GM21526 (cell line): ENCODE results near the gene SCLT1.

Experiments used
- ATAC-seq: cut with Tn5 transposase; IDR thresholded peaks from one replicate; pipeline ENCODE4 v1.9.1; 2021; ENCODE audit warnings: moderate library complexity; ENCODE audit not compliant: unreplicated experiment, low FRiP score

Gene SCLT1

GRCh38 chr4:128973384-128973783, 120.0 kb downstream of the SCLT1 start:
- ATAC-seq, result no peak

DNA sequence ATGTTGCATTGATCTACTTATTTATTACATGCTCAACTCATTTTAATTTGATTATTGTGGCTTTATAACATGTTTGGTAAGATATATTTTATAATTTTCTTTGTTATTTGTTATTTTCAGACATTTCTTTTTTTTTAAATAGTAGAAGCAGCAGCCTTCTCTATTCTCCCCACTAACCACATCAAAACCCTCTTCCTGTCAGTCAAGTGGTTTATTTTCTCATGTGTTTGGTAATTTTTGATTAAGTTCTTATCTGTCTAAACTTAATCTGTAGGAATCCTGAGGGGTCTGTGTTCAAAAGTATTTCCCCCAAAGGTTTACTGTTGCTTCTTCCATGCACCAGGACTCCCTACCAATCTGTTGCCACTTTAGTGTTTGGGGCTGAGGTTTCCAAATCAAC, 131.9 kb downstream of the SCLT1 start:
- no peak for ATAC-seq

- no peak for ATAC-seq
Observed at GRCh38 chr4:128958194-128958593, 135.1 kb downstream of the SCLT1 start.

- ATAC-seq, result no peak
Observed at GRCh38 chr4:128957459-128957858, 135.9 kb downstream of the SCLT1 start.

DNA sequence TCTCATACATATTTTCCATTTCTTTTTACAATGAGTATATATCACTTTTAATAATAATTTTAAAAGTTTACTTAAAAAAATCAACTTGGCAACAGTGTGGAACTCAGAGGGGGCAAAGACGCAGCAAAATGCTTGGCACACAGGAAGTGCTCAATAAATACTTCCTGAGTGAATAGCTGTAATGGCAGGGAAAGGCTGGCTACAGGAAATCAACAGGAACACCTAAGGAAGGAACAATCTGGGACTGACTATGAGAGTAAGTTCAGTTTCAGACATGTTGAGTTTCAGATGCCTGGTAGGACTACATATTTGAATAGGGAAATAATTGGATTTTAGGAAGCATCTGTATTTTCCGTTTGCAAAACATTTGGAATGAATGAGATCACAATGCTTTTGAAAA, 137.6 kb downstream of the SCLT1 start:
- no peak for ATAC-seq

DNA sequence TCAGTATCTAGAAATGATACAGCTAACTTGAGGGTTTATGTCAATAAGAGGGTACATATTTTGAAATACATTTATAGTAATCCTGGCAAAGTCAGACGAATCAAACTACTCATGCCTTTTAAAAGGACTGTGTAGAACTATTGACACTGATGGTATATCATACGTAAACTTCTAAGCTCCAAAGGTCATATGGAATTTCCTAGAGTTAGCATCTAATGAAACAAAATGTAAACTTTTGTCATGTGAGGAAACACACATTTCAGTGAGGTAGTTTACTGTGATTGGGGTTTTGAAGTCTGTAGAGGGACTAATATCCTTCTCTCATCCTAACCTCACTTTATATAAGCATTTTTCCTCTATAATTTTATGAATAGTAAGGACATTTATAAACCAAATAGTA, 138.4 kb downstream of the SCLT1 start:
- ATAC-seq, result no peak

DNA sequence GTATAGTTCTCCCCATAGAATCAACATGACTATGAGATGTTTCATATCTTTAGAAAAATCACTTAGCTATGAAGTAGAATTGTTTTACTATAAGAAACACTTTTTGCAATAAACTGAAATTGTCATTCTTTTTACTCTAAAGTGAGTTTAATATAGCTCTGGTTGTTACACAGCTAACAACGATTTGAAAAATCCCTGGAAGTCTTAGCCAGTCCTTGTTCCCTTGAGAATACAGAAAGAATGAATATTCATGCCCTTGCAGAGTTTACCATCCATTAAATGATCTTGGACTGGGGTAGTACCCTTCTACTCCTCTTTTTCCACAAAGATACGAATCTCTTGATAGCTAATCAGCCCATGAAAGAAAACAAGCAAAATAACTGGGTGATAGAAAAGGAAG, 142.0 kb downstream of the SCLT1 start:
- ATAC-seq, result no peak

GRCh38 chr4:128950796-128951195, 142.5 kb downstream of the SCLT1 start:
- ATAC-seq, result no peak

DNA sequence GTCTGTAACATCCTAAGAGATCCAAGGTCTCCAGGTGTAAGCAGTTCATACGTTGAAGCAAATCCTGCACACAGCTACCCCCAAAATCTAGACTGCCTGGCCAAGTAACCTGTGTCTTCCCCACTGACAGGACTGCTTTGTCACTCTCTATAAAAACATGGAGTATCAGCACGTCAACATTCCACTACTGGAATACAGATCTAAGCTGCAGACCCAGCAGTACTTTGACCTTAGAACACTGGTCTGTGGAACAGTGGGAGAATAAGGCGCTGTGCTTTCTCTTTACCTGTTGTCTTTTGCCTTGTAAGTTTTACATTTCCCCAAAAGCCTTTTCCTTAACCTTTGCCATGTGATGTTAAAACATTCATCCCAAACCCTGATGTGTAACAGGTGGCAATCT, 146.4 kb downstream of the SCLT1 start:
- ATAC-seq, result no peak

DNA sequence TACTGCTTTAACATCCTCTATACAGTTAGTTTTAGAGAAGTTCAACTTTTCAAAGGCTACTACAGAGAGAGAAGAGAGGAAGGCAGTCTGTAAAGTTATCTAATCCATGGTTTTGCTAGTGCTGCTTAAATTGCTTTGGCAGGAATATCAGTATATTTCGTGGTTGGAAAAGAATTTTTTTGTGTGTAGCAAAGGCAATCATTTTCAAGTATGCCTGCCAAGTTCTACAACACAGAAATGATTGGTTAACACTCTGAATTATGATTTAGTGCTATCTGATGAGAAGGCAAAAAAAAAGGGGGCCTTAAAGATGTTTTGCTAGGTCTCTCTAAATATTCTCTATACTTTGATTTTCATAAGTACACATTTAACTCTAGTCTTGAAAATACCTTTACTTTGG, 150.7 kb downstream of the SCLT1 start:
- no peak for ATAC-seq

DNA sequence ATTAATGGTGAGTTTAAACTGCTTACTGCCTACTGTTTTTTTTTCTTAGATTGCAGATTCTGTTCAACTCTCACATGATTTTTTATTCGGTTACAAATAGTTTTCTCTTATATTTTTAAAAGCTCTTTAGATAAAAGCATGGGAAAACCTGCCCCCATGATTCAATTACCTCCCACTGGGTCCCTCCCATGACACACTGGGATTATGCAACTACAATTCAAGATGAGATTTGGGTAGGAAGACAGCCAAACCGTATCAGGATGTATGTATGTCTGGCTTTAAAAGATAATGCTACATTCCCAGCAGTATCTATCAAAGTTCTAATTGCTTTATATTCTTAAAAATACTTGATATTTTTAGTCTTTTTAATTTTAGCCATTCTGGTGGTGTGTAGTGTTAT, 152.4 kb downstream of the SCLT1 start:
- ATAC-seq, result no peak

GRCh38 chr4:128930051-128930450, 163.3 kb downstream of the SCLT1 start:
- no peak for ATAC-seq

- no peak for ATAC-seq
Observed at GRCh38 chr4:128924951-128925350, 168.4 kb downstream of the SCLT1 start.

GRCh38 chr4:128921954-128922353, 171.4 kb downstream of the SCLT1 start:
- ATAC-seq, result no peak

GRCh38 chr4:128917781-128918180, 175.6 kb downstream of the SCLT1 start:
- peak; percentile 80 for ATAC-seq

DNA sequence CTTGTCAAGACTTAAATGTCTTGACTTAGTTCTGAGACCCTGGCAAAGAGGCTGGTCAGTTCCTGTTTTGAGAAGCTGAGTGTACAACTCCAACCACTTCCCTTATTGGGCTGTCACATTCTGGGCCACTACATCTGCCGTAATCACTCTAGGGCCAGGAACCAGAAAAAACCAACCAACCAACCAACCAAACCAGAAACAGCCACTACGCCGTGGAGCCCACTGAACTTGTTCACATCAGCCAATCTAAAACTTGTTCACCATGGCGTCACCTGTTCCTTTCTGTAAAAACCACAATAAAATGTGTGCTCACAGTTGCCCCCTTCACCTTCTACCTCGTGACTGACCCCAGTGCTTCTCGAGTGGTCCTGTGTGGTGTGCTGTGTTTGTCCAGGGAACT, 176.5 kb downstream of the SCLT1 start:
- peak; percentile 70 for ATAC-seq

- no peak for ATAC-seq
Observed at GRCh38 chr4:128915544-128915943, 177.8 kb downstream of the SCLT1 start.

- ATAC-seq, result no peak
Observed at GRCh38 chr4:128913228-128913627, 180.1 kb downstream of the SCLT1 start.

DNA sequence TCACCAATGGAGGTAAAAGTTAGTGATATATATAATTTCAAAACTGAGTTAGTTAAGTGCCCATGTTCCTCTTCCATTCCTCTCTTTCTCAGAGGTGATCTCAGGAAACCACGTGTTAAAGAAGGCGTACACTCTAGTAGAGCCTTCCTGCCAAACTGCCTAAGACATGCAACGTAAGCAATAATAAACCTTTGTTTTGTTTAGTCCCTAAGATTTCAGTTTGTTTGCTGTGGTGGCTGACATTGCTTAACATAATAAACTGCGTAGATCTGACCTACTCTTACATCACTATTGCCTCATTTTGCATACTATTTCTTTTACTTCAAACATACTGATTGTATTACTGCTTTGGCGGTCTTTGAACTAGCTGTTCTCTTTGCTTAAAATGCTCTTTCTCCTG, 184.6 kb downstream of the SCLT1 start:
- no peak for ATAC-seq

DNA sequence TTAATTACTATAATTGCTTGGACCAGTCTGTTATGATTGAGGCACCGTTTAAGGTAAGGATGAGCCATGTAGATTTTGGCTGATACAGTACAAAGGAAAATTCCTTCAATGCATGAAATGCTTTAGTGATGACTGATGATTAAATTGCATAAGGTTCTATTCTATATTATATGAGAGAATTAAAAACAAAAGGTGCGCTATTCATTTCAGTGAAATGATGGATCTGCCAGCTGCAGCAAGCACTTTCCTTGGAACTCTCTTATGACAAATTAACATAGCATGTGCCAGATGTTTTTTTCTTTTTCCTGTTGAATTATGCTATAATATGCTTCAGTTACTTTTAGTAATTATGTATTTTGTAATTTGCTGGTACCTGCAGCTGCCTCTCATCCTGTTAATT, 185.4 kb downstream of the SCLT1 start:
- no peak for ATAC-seq

DNA sequence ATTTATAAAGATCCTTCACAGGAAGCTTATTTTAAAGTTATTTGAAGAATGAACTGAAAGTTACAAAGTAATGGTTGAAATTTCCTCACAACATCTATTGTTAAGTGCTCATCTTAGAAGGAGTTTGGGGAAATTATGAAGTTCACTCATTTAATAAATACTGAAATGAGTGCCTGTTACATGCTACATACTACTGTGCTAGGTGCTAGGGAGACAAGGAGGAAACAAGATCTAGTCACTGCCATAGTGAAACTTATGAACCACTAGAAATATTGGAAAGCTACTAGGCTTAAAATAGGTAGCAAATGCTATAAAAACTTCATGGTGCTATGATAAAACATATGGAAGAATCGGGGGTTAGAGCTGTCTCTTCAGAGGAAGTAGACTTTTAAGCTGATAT, 186.8 kb downstream of the SCLT1 start:
- no peak for ATAC-seq

DNA sequence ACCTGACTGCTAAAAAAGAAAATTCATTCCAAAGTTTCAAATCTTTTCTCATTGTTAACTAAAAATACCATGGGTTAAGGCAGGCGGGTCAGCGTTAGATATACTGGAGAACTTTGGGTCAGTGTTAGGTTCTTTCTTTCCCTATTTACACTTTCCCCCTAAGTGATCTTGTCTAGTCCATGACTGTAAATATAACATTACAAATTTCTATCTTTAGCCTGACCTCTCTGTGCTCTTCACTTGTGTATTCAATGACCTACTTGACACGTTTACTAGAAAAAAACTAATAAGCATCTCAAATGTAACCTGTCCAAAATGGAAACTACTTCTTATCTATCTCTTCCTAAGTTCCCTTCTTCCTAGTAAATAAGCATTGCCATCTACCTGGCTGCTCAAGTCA, 188.5 kb downstream of the SCLT1 start:
- no peak for ATAC-seq

- ATAC-seq, result no peak
Observed at GRCh38 chr4:128880662-128881061, 212.7 kb downstream of the SCLT1 start.

GRCh38 chr4:128879971-128880370, 213.4 kb downstream of the SCLT1 start:
- no peak for ATAC-seq
